GM12878 (cell line): Measurements from ENCODE around the gene ACTR1B. TPM values are rescaled to one million over a fixed set of nuclear protein-coding genes. Genes with fewer than 3 reads are reported as not detected.

ENCODE experiments used
- ATAC-seq: fragments of 200-7000 bp; cut with Tn5 transposase; 3 replicates; pipeline ENCODE4 v1.9.1; 2020; ENCODE audit warnings: mild to moderate bottlenecking, moderate library complexity
- BruUV-seq: library from RNA; stranded (reverse); fragments of 400-500 nt; replicated peaks from 2 replicates; lab custom pipeline; 2021; lab: Mats Ljungman, UMichigan
- CTCF ChIA-PET: fragments of 300-600 bp; sonication (Branson Sonifier 250); formaldehyde crosslinking; extraction: SDS; loops from one replicate; lab custom pipeline; 2021; ENCODE audit warnings: inconsistent platforms; lab: Yijun Ruan, JAX
- POLR2A ChIA-PET: fragments of 350-600 bp; formaldehyde crosslinking; extraction: SDS; loops from one replicate; lab custom pipeline; 2021; ENCODE audit warnings: inconsistent platforms; lab: Charles Lee
- RAD21 ChIA-PET: fragments of 300-600 bp; sonication (Branson Sonifier 250); formaldehyde crosslinking; loops from one replicate; lab custom pipeline; 2023; ENCODE audit warnings: antibody characterized with exemption; ENCODE audit not compliant: unreplicated experiment; lab: Charles Lee
- SMC1A ChIA-PET: fragments of 300-600 bp; sonication (Branson Sonifier 250); formaldehyde crosslinking; loops from one replicate; lab custom pipeline; 2023; ENCODE audit not compliant: unreplicated experiment, uncharacterized antibody; lab: Charles Lee
- DNase-seq: peaks from one replicate; pipeline ENCODE4 v3.0.0-alpha.2; 2011; ENCODE audit warnings: low read depth, low spot score
- FAIRE-seq: peaks from 3 replicates; lab custom pipeline; 2011; peaks lifted over from hg19 to GRCh38; lab: Jason Lieb, UNC
- H2AFZ ChIP-seq: 2 replicates; pipeline ENCODE4 v1.6.0; 2011; ENCODE audit warnings: low read depth, low read length, control low read depth; ENCODE audit not compliant: control insufficient read depth
- H3K27ac ChIP-seq: 2 replicates; pipeline ENCODE4 v1.5.1; 2011; ENCODE audit warnings: control low read depth; ENCODE audit not compliant: control insufficient read depth, insufficient read depth
- H3K27me3 ChIP-seq, 2 experiments: replicated peaks in 1 of 2; 2 replicates each; pipeline versions ENCODE4 v1.6.0 to v1.6.1; 2011; ENCODE audit warnings: low read length in 1 of 2; ENCODE audit not compliant: control insufficient read depth in 2 of 2, insufficient read depth in 2 of 2
- H3K36me3 ChIP-seq, 2 experiments: 2 replicates each; pipeline ENCODE4 v1.5.1; 2011; ENCODE audit warnings: low read length in 1 of 2; ENCODE audit not compliant: control insufficient read depth in 2 of 2, insufficient read depth in 2 of 2
- H3K4me1 ChIP-seq: 2 replicates; pipeline ENCODE4 v1.6.1; 2011; ENCODE audit warnings: mild to moderate bottlenecking, low read length, moderate library complexity, mixed read lengths; ENCODE audit not compliant: control insufficient read depth, insufficient read depth
- H3K4me2 ChIP-seq: 2 replicates; pipeline ENCODE4 v1.6.0; 2011; ENCODE audit warnings: control low read depth; ENCODE audit not compliant: control insufficient read depth, insufficient read depth
- H3K4me3 ChIP-seq: fragments of 200-600 bp; sonication (generic); 2 replicates; pipeline ENCODE4 v1.5.1; 2016
- H3K79me2 ChIP-seq: 2 replicates; pipeline ENCODE4 v1.6.0; 2011; ENCODE audit warnings: low read length; ENCODE audit not compliant: control insufficient read depth, insufficient read depth
- H3K9ac ChIP-seq: 2 replicates; pipeline ENCODE4 v1.8.0; 2011; ENCODE audit warnings: low read length, control low read depth, mixed read lengths; ENCODE audit not compliant: control insufficient read depth, insufficient read depth
- H3K9me3 ChIP-seq: replicated peaks from 3 replicates; pipeline ENCODE4 v1.5.1; 2011; ENCODE audit warnings: mild to moderate bottlenecking, low read length; ENCODE audit not compliant: control insufficient read depth, insufficient read depth
- H4K20me1 ChIP-seq: 2 replicates; pipeline ENCODE4 v1.6.0; 2011; ENCODE audit not compliant: control insufficient read depth, insufficient read depth
- BCL11A ChIP-seq: IDR thresholded peaks from 2 replicates; pipeline ENCODE4 v1.6.1; 2011; ENCODE audit warnings: low read depth, low read length
- BCLAF1 ChIP-seq: fragments of 450-650 bp; IDR thresholded peaks from 2 replicates; pipeline ENCODE4 v1.6.1; 2017; ENCODE audit warnings: antibody characterized with exemption, mild to moderate bottlenecking, moderate library complexity
- BRCA1 ChIP-seq: IDR thresholded peaks from 2 replicates; pipeline ENCODE4 v1.6.1; 2011; ENCODE audit warnings: low read depth, low read length, improper control_type of control experiment
- MEF2B ChIP-seq: fragments of 450-650 bp; IDR thresholded peaks from 2 replicates; pipeline ENCODE4 v1.6.1; 2018; ENCODE audit warnings: mild to moderate bottlenecking, moderate library complexity; ENCODE audit not compliant: partially characterized antibody, poor library complexity, severe bottlenecking
- NR2C1 ChIP-seq: fragments of 450-650 bp; IDR thresholded peaks from 2 replicates; pipeline ENCODE4 v1.6.1; 2017; ENCODE audit warnings: antibody characterized with exemption, mild to moderate bottlenecking, moderate library complexity
- RB1 ChIP-seq: fragments of 450-650 bp; formaldehyde crosslinking; IDR thresholded peaks from 2 replicates; pipeline ENCODE4 v1.6.1; 2017; ENCODE audit warnings: mild to moderate bottlenecking, borderline replicate concordance
- SRF ChIP-seq, 2 experiments: IDR thresholded peaks; 2 replicates each; pipeline ENCODE4 v1.6.1; 2011; ENCODE audit warnings: low read depth in 2 of 2, low read length in 2 of 2, mild to moderate bottlenecking in 1 of 2, moderate library complexity in 1 of 2
- STAT3 ChIP-seq: IDR thresholded peaks from 2 replicates; pipeline ENCODE4 v1.6.1; 2011; ENCODE audit warnings: low read depth, low read length, improper control_type of control experiment
- ZSCAN29 ChIP-seq: fragments of 450-650 bp; IDR thresholded peaks from 2 replicates; pipeline ENCODE4 v1.6.1; 2017; ENCODE audit warnings: mild to moderate bottlenecking, moderate library complexity
- WGBS: methylation state at CpG from one replicate; pipeline ENCODE4 v1.1.6; 2016; ENCODE audit warnings: low lambda C conversion rate; ENCODE audit not compliant: insufficient replicate concordance, insufficient coverage; ENCODE audit errors: missing lambda C conversion rate; 5-methylcytosine and 5-hydroxymethylcytosine counted together
- in situ Hi-C: fragments of 300-500 bp; cut with MboI; formaldehyde crosslinking; loops from 9 replicates; pipeline ENCODE4 v1.14.3; 2018; ENCODE audit warnings: mixed read lengths
- intact Hi-C: fragments of 100-400 bp; cut with micrococcal nuclease; formaldehyde crosslinking; loops from one replicate; pipeline ENCODE4 v1.14.2; 2022; ENCODE audit not compliant: unreplicated experiment
- polyA plus RNA-seq, 11 experiments: library from polyadenylated mRNA; depleted of rRNA in 4 of 11; unstranded in 6 of 11; stranded (reverse) in 5 of 11; fragments of >200 nt; fragmentation: Nextera tagmentation in 4 of 11; fragmentation: Illumina TruSeq in 1 of 11; extraction: Ambion mirVana in 4 of 11; extraction: Trizol in 1 of 11; gene quantifications; 1 replicate in 1 of 11; 2 replicates in 10 of 11; pipeline versions ENCODE4 v1.2.1 to v1.2.3, GENCODE V29; 2011 to 2016; ENCODE audit warnings: inconsistent platforms in 2 of 11, missing spikeins in 2 of 11, low read depth in 1 of 11
- total RNA-seq, 4 experiments: library from RNA; depleted of rRNA in 3 of 4; stranded (reverse); fragments of >200 nt in 3 of 4; fragmentation: Illumina TruSeq in 1 of 4; extraction: Trizol in 1 of 4; gene quantifications; 2 replicates each; pipeline versions ENCODE4 v1.2.1 to v1.2.3, GENCODE V29; 2013 to 2021
- TF ChIP-seq, protein P1 (sequence below): fragments of 450-650 bp; IDR thresholded peaks from 2 replicates; pipeline ENCODE4 v1.6.1; 2017; ENCODE audit warnings: mild to moderate bottlenecking, moderate library complexity
- TF ChIP-seq, protein P2 (sequence below): fragments of 450-650 bp; formaldehyde crosslinking; IDR thresholded peaks from 2 replicates; pipeline ENCODE4 v1.4.0; 2022; ENCODE audit warnings: mild to moderate bottlenecking, moderate library complexity

Gene ACTR1B
- total and polyA plus RNA-seq, 10 of the 15 experiments (the other 5 are each of a cell fraction or from before 2014, with no cell fraction given), result 1.3 to 62.8 (median 44.8) TPM

DNA sequence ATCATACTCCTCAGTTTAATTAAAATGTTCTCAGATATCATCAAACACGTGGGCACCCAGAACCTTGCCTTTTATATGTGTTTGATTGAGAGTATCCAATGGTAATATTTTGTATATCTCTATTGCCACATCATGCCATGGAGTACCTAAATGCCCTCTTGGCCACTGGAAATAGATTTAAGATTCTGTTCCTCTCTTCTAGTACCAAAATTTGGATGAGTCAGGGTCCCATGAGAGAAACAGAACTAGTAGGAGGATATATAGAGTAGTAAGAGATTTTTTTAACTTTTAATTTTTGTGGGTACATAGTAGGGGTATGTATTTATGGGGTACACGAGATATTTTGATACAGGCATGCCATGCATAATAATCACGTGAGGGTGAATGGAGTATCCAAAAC is 39.9 kb upstream of the ACTR1B start:
- H3K4me1 ChIP-seq, result no peaks in the 10 kb centered on the region
- DNase-seq (no peak), ATAC-seq (no peak), FAIRE-seq (no peak)
- no peaks in the 10 kb centered on the region for H3K79me2 ChIP-seq
- H3K9me3 ChIP-seq, result no peaks in the 10 kb centered on the region
- intact Hi-C loops (loop anchor here (10.0 kb wide), 1 partner anchor 481 kb away; no protein-coding TSS in a partner anchor), in situ Hi-C loops (loop anchor here (5.0 kb wide), 2 partner anchors 116 to 684 kb away; partner anchors contain the start of gene ANKRD36B)
- no peaks in the 10 kb centered on the region for H3K36me3 ChIP-seq
- WGBS, result 0% methylated on average over 3 of the region's 3 CpGs
- RAD21 ChIA-PET, result no interaction called here
- no TSS peak for BruUV-seq
- SMC1A ChIA-PET, result no interaction called here
- H4K20me1 ChIP-seq, result no peaks in the 10 kb centered on the region
- no peak overlapping the region for H2AFZ ChIP-seq
- CTCF ChIA-PET, result interaction anchor here (0.6 kb wide), 1 partner anchor 47 kb away, joined by 3 read pairs; no protein-coding TSS in a partner anchor
- H3K4me2 ChIP-seq, result no peak overlapping the region
- POLR2A ChIA-PET, result no interaction called here
- H3K27ac ChIP-seq, result no peak overlapping the region
- H3K4me3 ChIP-seq, result no peak overlapping the region
- H3K9ac ChIP-seq, result no peak overlapping the region
- H3K27me3 ChIP-seq, result no peaks in the 10 kb centered on the region
- TF ChIP-seq ZSCAN29 (no peak), NR2C1 (no peak), SRF (IDR thresholded peaks at IDR 0.05; ENCODE audit: low read depth in 2 of 2, low read length in 2 of 2) (no peak), MEF2B (no peak), BCLAF1 (no peak), RB1 (no peak), BCL11A (no peak), BRCA1 (no peak), STAT3 (no peak)
- TF ChIP-seq, protein P1, sequence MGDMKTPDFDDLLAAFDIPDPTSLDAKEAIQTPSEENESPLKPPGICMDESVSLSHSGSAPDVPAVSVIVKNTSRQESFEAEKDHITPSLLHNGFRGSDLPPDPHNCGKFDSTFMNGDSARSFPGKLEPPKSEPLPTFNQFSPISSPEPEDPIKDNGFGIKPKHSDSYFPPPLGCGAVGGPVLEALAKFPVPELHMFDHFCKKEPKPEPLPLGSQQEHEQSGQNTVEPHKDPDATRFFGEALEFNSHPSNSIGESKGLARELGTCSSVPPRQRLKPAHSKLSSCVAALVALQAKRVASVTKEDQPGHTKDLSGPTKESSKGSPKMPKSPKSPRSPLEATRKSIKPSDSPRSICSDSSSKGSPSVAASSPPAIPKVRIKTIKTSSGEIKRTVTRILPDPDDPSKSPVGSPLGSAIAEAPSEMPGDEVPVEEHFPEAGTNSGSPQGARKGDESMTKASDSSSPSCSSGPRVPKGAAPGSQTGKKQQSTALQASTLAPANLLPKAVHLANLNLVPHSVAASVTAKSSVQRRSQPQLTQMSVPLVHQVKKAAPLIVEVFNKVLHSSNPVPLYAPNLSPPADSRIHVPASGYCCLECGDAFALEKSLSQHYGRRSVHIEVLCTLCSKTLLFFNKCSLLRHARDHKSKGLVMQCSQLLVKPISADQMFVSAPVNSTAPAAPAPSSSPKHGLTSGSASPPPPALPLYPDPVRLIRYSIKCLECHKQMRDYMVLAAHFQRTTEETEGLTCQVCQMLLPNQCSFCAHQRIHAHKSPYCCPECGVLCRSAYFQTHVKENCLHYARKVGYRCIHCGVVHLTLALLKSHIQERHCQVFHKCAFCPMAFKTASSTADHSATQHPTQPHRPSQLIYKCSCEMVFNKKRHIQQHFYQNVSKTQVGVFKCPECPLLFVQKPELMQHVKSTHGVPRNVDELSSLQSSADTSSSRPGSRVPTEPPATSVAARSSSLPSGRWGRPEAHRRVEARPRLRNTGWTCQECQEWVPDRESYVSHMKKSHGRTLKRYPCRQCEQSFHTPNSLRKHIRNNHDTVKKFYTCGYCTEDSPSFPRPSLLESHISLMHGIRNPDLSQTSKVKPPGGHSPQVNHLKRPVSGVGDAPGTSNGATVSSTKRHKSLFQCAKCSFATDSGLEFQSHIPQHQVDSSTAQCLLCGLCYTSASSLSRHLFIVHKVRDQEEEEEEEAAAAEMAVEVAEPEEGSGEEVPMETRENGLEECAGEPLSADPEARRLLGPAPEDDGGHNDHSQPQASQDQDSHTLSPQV, result no peak
- TF ChIP-seq, protein P2, sequence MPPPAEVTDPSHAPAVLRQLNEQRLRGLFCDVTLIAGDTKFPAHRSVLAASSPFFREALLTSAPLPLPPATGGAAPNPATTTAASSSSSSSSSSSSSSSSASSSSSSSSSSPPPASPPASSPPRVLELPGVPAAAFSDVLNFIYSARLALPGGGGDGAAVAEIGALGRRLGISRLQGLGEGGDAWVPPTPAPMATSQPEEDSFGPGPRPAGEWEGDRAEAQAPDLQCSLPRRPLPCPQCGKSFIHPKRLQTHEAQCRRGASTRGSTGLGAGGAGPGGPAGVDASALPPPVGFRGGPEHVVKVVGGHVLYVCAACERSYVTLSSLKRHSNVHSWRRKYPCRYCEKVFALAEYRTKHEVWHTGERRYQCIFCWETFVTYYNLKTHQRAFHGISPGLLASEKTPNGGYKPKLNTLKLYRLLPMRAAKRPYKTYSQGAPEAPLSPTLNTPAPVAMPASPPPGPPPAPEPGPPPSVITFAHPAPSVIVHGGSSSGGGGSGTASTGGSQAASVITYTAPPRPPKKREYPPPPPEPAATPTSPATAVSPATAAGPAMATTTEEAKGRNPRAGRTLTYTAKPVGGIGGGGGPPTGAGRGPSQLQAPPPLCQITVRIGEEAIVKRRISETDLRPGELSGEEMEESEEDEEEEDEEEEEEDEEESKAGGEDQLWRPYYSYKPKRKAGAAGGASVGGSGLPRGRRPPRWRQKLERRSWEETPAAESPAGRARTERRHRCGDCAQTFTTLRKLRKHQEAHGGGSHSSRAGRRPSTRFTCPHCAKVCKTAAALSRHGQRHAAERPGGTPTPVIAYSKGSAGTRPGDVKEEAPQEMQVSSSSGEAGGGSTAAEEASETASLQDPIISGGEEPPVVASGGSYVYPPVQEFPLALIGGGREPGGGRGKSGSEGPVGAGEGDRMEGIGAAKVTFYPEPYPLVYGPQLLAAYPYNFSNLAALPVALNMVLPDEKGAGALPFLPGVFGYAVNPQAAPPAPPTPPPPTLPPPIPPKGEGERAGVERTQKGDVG, result no peak
